Raji (cell line): ENCODE measurements around the gene DHX32.

Experiments
- POLR2A ChIP-seq: IDR thresholded peaks from 2 replicates; pipeline ENCODE4 v1.6.1; 2011; ENCODE audit warnings: low read depth, low read length, control low read depth; ENCODE audit not compliant: insufficient read depth

Gene DHX32

GRCh38 chr10:125871338-125871737 is 9.8 kb downstream of the DHX32 start:
- no peak for TF ChIP-seq POLR2A

GRCh38 chr10:125868372-125868975 is 12.6 kb downstream of the DHX32 start:
- TF ChIP-seq POLR2A, result no peak

- no peak for TF ChIP-seq POLR2A
These were observed 14.6 kb downstream of the DHX32 start for GRCh38 chr10:125866421-125867029.

- no peak for TF ChIP-seq POLR2A
These were observed 16.0 kb downstream of the DHX32 start for GRCh38 chr10:125865120-125865519.

- TF ChIP-seq POLR2A, result no peak
These were observed 21.8 kb downstream of the DHX32 start for GRCh38 chr10:125859128-125859817.

- TF ChIP-seq POLR2A, result no peak
These were observed 23.8 kb downstream of the DHX32 start for GRCh38 chr10:125857185-125857760.

GRCh38 chr10:125852487-125852886 is 28.6 kb downstream of the DHX32 start:
- TF ChIP-seq POLR2A, result no peak

- TF ChIP-seq POLR2A, result no peak
These were observed 30.0 kb downstream of the DHX32 start for GRCh38 chr10:125850766-125851731.

GRCh38 chr10:125849448-125849847 is 31.6 kb downstream of the DHX32 start:
- TF ChIP-seq POLR2A, result no peak

- no peak for TF ChIP-seq POLR2A
These were observed 32.2 kb downstream of the DHX32 start for GRCh38 chr10:125848857-125849256.

GRCh38 chr10:125848371-125848770 is 32.7 kb downstream of the DHX32 start:
- TF ChIP-seq POLR2A, result no peak

- no peak for TF ChIP-seq POLR2A
These were observed 34.2 kb downstream of the DHX32 start for GRCh38 chr10:125846894-125847293.

GRCh38 chr10:125845617-125846016 is 35.5 kb downstream of the DHX32 start:
- TF ChIP-seq POLR2A, result no peak

- no peak for TF ChIP-seq POLR2A
These were observed 36.3 kb downstream of the DHX32 start for GRCh38 chr10:125844751-125845221.
